ENCODE results near the gene UBE2S. TPM values are rescaled to one million over a fixed set of nuclear protein-coding genes. Genes with fewer than 3 reads are reported as not detected.
"Not testable (repeated sequence)": the region's sequence is repeated elsewhere in the genome, so short reads cannot be mapped to it uniquely, and the experiment has no call there.

Gene UBE2S
- total RNA-seq, 2 donors from 2014 or later, result 202 to 246 TPM

GRCh38 chr19:55451965-55452748 lies 44.6 kb upstream of the UBE2S start:
- Mint-ChIP-seq H3K27me3 (ENCODE audit: insufficient read depth) (peaks cover 35% of the 10 kb centered on the region), H3K36me3 (ENCODE audit: low read depth) (peaks cover 20% of the 10 kb centered on the region), H3K9me3 (no peaks in the 10 kb centered on the region), H3K27ac (no peak overlapping the region), H3K4me3 (peak overlapping the region; percentile 46), H3K4me1 (peaks cover 3% of the 10 kb centered on the region)
- Histone ChIP-seq H3K9ac (ENCODE audit: extremely low read depth, low read length, poor library complexity, severe bottlenecking) (no peak overlapping the region), H3K4me1 (ENCODE audit: control insufficient read depth, insufficient read depth, low read length) (no peaks in the 10 kb centered on the region), H3K9me3 (ENCODE audit: control insufficient read depth, low read length) (no peaks in the 10 kb centered on the region), H3K4me3 (ENCODE audit: low read length) (no peak overlapping the region), H3K27me3 (ENCODE audit: control insufficient read depth, insufficient read depth, low read length, poor library complexity, severe bottlenecking) (peaks cover 63% of the 10 kb centered on the region), H3K36me3 (ENCODE audit: control insufficient read depth, insufficient read depth, low read length) (no peaks in the 10 kb centered on the region), H3K27ac (ENCODE audit: low read depth, low read length) (no peak overlapping the region)
- no peak for TF ChIP-seq CTCF (conservative IDR thresholded peaks at IDR 0.05)
- DNase-seq, result no peak
- 8 to 9% methylated on average over 12 to 57 of the region's 57 CpGs for WGBS, 2 experiments (ENCODE audit: insufficient coverage in 1 of 2, insufficient read length in 1 of 2)

- Mint-ChIP-seq H3K4me3 (peak overlapping the region; percentile 46), H3K9me3 (no peaks in the 10 kb centered on the region), H3K27ac (no peak overlapping the region), H3K4me1 (peaks cover 3% of the 10 kb centered on the region), H3K36me3 (ENCODE audit: low read depth) (peaks cover 14% of the 10 kb centered on the region), H3K27me3 (ENCODE audit: insufficient read depth) (peaks cover 35% of the 10 kb centered on the region)
- H3K27me3 ChIP-seq (ENCODE audit: control insufficient read depth, insufficient read depth, low read length, poor library complexity, severe bottlenecking), result peaks cover 71% of the 10 kb centered on the region
- no peak overlapping the region for H3K27ac ChIP-seq (ENCODE audit: low read depth, low read length)
- 1 to 2% methylated on average over 24 to 77 of the region's 80 CpGs for WGBS, 2 experiments (ENCODE audit: insufficient coverage in 1 of 2, insufficient read length in 1 of 2)
- H3K9me3 ChIP-seq (ENCODE audit: control insufficient read depth, low read length), result no peaks in the 10 kb centered on the region
- H3K4me3 ChIP-seq (ENCODE audit: low read length), result no peak overlapping the region
- peak; percentile 67 for DNase-seq
- no peaks in the 10 kb centered on the region for H3K4me1 ChIP-seq (ENCODE audit: control insufficient read depth, insufficient read depth, low read length)
- no peak for TF ChIP-seq CTCF (conservative IDR thresholded peaks at IDR 0.05)
- H3K9ac ChIP-seq (ENCODE audit: extremely low read depth, low read length, poor library complexity, severe bottlenecking), result no peak overlapping the region
- H3K36me3 ChIP-seq (ENCODE audit: control insufficient read depth, insufficient read depth, low read length), result no peaks in the 10 kb centered on the region
Measured at GRCh38 chr19:55451163-55451964, 43.8 kb upstream of the UBE2S start.

GRCh38 chr19:55449469-55449868 lies 41.9 kb upstream of the UBE2S start:
- Mint-ChIP-seq H3K36me3 (ENCODE audit: low read depth) (no peaks in the 10 kb centered on the region), H3K27ac (no peak overlapping the region), H3K9me3 (no peaks in the 10 kb centered on the region), H3K4me1 (peaks cover 3% of the 10 kb centered on the region), H3K27me3 (ENCODE audit: insufficient read depth) (peaks cover 34% of the 10 kb centered on the region), H3K4me3 (no peak overlapping the region)
- no peak for DNase-seq
- H3K9ac ChIP-seq (ENCODE audit: extremely low read depth, low read length, poor library complexity, severe bottlenecking), result no peak overlapping the region
- 50 to 100% methylated on average over 1 to 16 of the region's 16 CpGs for WGBS, 2 experiments (ENCODE audit: insufficient coverage in 1 of 2, insufficient read length in 1 of 2)
- no peak for TF ChIP-seq CTCF (conservative IDR thresholded peaks at IDR 0.05)
- no peak overlapping the region for H3K27ac ChIP-seq (ENCODE audit: low read depth, low read length)
- no peak overlapping the region for H3K4me3 ChIP-seq (ENCODE audit: low read length)
- no peaks in the 10 kb centered on the region for H3K36me3 ChIP-seq (ENCODE audit: control insufficient read depth, insufficient read depth, low read length)
- H3K4me1 ChIP-seq (ENCODE audit: control insufficient read depth, insufficient read depth, low read length), result no peaks in the 10 kb centered on the region
- peaks cover 90% of the 10 kb centered on the region for H3K27me3 ChIP-seq (ENCODE audit: control insufficient read depth, insufficient read depth, low read length, poor library complexity, severe bottlenecking)
- no peaks in the 10 kb centered on the region for H3K9me3 ChIP-seq (ENCODE audit: control insufficient read depth, low read length)

- not testable (repeated sequence) for H3K4me1 ChIP-seq (ENCODE audit: control insufficient read depth, insufficient read depth, low read length); H3K27ac Mint-ChIP-seq; DNase-seq; H3K4me3 ChIP-seq (ENCODE audit: low read length); H3K9ac ChIP-seq (ENCODE audit: extremely low read depth, low read length, poor library complexity, severe bottlenecking); H3K9me3 ChIP-seq (ENCODE audit: control insufficient read depth, low read length); H3K36me3 ChIP-seq (ENCODE audit: control insufficient read depth, insufficient read depth, low read length); H3K27ac ChIP-seq (ENCODE audit: low read depth, low read length); H3K9me3 Mint-ChIP-seq; H3K4me1 Mint-ChIP-seq; H3K36me3 Mint-ChIP-seq (ENCODE audit: low read depth); H3K4me3 Mint-ChIP-seq
- WGBS, 2 experiments (ENCODE audit: insufficient coverage in 1 of 2, insufficient read length in 1 of 2), result 91% methylated on average over 3 of the region's 5 CpGs; no CpG with 5 or more reads in 1 of the 2 experiments
- peaks cover 26% of the 10 kb centered on the region for H3K27me3 Mint-ChIP-seq (ENCODE audit: insufficient read depth)
- H3K27me3 ChIP-seq (ENCODE audit: control insufficient read depth, insufficient read depth, low read length, poor library complexity, severe bottlenecking), result peaks cover 99% of the 10 kb centered on the region
Measured at GRCh38 chr19:55448175-55448490, 40.5 kb upstream of the UBE2S start.

Measured in endodermal cell (in vitro differentiated cells).